Right atrium auricular region (tissue), 2 donors: Measurements from ENCODE around the gene ANAPC10. TPM values are rescaled to one million over a fixed set of nuclear protein-coding genes. Genes with fewer than 3 reads are reported as not detected.
A peak's percentile ranks its signal among the peaks of the same experiment; 100 is the strongest.

Experiments used
- DNase-seq: peaks from one replicate; pipeline ENCODE4 v3.0.0-alpha.2; 2019; ENCODE audit warnings: low spot score
- H3K27ac ChIP-seq, 2 donors: fragments of 200-600 bp; sonication (generic); 1 replicate in 1 of 2; 2 replicates in 1 of 2; pipeline ENCODE4 v1.5.1; 2016 to 2019
- H3K27me3 ChIP-seq, 2 donors: fragments of 200-600 bp; sonication (generic); one replicate each; pipeline versions ENCODE4 v1.5.1 to v1.6.0; 2017 to 2019
- H3K36me3 ChIP-seq: fragments of 200-600 bp; sonication (generic); one replicate; pipeline ENCODE4 v1.5.1; 2016
- H3K4me1 ChIP-seq, 2 donors: fragments of 200-600 bp; sonication (generic); one replicate each; pipeline versions ENCODE4 v1.5.1 to v1.6.0; 2017 to 2019
- H3K4me3 ChIP-seq, 2 donors: fragments of 200-600 bp; sonication (generic); 1 replicate in 1 of 2; 2 replicates in 1 of 2; pipeline ENCODE4 v1.5.1; 2017 to 2019; ENCODE audit warnings: mild to moderate bottlenecking in 1 of 2, moderate library complexity in 1 of 2
- H3K9me3 ChIP-seq, 2 donors: fragments of 200-600 bp; sonication (generic); one replicate each; pipeline ENCODE4 v1.5.1; 2019
- total RNA-seq, 2 donors: library from RNA; depleted of rRNA; stranded (reverse); fragments of >200 nt; gene quantifications; one replicate each; pipeline ENCODE4 v1.1.0, GENCODE V29; 2016
- TF ChIP-seq, protein P1 (sequence below), 2 donors: fragments of 200-600 bp; sonication (generic); IDR thresholded peaks; one replicate each; pipeline ENCODE4 v1.5.1; 2019; ENCODE audit warnings: antibody characterized with exemption in 2 of 2

Gene ANAPC10
- total RNA-seq, 2 donors from 2014 or later, result 15.4 to 20.3 TPM

DNA sequence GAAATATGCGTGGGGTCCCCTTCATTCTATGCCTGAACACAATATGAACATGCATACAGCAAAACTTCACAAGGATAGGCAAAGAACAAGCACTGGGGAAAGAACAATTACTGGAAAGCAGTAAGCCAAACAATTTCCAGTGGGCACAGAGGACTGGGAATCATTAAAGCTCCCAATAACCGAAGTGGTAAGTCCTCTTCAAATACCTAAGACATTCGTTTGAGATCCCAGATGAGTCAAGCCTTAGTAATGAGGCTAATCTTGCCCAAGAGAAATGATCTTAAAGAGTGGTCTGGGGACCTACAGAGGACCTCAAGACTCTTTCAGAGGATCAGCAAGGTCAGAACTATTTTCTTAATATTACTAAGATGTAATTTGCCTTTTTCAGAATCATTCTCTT, 28.6 kb downstream of the ANAPC10 start:
- no peak for DNase-seq
- TF ChIP-seq, protein P1, sequence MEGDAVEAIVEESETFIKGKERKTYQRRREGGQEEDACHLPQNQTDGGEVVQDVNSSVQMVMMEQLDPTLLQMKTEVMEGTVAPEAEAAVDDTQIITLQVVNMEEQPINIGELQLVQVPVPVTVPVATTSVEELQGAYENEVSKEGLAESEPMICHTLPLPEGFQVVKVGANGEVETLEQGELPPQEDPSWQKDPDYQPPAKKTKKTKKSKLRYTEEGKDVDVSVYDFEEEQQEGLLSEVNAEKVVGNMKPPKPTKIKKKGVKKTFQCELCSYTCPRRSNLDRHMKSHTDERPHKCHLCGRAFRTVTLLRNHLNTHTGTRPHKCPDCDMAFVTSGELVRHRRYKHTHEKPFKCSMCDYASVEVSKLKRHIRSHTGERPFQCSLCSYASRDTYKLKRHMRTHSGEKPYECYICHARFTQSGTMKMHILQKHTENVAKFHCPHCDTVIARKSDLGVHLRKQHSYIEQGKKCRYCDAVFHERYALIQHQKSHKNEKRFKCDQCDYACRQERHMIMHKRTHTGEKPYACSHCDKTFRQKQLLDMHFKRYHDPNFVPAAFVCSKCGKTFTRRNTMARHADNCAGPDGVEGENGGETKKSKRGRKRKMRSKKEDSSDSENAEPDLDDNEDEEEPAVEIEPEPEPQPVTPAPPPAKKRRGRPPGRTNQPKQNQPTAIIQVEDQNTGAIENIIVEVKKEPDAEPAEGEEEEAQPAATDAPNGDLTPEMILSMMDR (IDR thresholded peaks at IDR 0.05), result no peak
- Histone ChIP-seq H3K4me3 (no peak overlapping the region), H3K4me1 (no peaks in the 10 kb centered on the region), H3K36me3 (no peaks in the 10 kb centered on the region), H3K27ac (no peak overlapping the region), H3K27me3 (no peaks in the 10 kb centered on the region), H3K9me3 (no peaks in the 10 kb centered on the region)

DNA sequence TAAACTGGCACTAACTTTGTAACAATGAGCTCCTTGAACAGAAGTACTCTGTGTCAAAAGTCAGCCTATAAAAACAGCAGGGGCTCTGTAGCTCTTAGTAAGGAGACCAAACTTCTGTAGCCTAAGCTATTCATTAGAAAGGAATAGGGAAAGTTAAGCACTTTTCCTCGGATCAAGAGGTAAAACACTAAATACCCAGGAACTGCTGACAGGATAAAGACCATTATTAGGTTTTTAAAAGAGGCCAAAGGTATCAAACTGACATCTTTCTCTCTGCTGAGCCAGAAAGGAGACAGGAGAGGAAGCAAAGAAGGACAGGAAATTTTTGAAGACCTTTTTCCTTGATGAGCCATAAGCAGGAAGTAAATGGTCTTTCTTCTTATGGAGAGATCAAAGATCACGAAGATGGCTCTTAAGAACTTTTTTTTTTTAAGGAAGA, 31.9 kb downstream of the ANAPC10 start:
- TF ChIP-seq, protein P1 (IDR thresholded peaks at IDR 0.05), result no peak
- no peak for DNase-seq
- Histone ChIP-seq H3K9me3 (no peaks in the 10 kb centered on the region), H3K27ac (no peak overlapping the region), H3K4me3 (no peak overlapping the region), H3K27me3 (no peaks in the 10 kb centered on the region), H3K36me3 (no peaks in the 10 kb centered on the region), H3K4me1 (no peaks in the 10 kb centered on the region)

DNA sequence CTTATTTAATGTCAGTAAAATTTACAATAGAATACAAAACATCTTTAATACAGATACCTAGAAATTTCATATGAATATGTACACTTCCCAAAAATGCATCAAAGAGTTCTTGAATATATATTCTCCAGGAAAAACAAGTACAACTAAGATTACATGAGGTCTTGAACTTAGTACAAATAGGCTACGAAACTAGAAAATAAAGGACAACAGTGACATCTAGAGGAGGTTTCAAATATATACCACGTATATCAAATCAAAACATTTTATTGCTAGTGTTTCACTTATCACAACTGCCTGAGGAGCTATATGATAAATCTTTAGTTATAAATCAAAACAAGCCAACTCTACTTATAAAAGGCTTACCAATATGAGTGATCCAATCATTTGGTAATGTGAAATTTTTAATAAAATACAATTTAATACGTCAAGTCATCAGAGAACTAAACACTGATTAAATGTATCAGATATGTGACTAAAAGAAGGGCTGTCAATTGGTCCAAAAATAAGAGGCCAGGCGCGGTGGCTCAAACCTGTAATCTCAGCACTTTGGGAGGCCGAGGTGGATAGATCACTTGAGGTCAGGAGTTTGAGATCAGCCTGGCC, 36.6 kb downstream of the ANAPC10 start:
- H3K4me3 ChIP-seq, result no peak overlapping the region
- no peaks in the 10 kb centered on the region for H3K9me3 ChIP-seq
- no peak for DNase-seq
- H3K36me3 ChIP-seq, result no peaks in the 10 kb centered on the region
- TF ChIP-seq, protein P1 (IDR thresholded peaks at IDR 0.05), result peak in 1 of 2 donors; percentile 60
- no peaks in the 10 kb centered on the region for H3K27me3 ChIP-seq
- no peak overlapping the region for H3K27ac ChIP-seq
- H3K4me1 ChIP-seq, result no peaks in the 10 kb centered on the region

DNA sequence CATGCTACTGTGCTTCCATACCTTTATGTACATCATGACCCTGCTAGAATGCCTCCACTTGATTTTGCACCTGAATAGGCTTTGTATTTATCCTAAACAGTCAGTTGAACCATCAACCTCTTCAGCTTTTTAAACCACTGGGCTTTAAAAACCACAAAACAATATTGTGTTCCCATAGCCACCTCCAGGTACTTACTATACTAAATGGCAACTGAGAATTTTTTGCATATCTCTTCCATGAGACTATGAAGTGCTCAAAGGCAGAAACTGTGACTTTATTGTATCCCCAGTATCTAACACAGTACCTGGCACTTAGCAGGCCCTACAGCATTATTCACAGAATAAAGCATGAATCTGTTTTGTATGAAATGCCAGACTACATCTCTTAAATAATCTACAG, 39.7 kb downstream of the ANAPC10 start:
- Histone ChIP-seq H3K4me1 (no peaks in the 10 kb centered on the region), H3K27ac (no peak overlapping the region), H3K4me3 (no peak overlapping the region), H3K36me3 (no peaks in the 10 kb centered on the region), H3K27me3 (no peaks in the 10 kb centered on the region), H3K9me3 (no peaks in the 10 kb centered on the region)
- DNase-seq, result no peak
- TF ChIP-seq, protein P1 (IDR thresholded peaks at IDR 0.05), result no peak

DNA sequence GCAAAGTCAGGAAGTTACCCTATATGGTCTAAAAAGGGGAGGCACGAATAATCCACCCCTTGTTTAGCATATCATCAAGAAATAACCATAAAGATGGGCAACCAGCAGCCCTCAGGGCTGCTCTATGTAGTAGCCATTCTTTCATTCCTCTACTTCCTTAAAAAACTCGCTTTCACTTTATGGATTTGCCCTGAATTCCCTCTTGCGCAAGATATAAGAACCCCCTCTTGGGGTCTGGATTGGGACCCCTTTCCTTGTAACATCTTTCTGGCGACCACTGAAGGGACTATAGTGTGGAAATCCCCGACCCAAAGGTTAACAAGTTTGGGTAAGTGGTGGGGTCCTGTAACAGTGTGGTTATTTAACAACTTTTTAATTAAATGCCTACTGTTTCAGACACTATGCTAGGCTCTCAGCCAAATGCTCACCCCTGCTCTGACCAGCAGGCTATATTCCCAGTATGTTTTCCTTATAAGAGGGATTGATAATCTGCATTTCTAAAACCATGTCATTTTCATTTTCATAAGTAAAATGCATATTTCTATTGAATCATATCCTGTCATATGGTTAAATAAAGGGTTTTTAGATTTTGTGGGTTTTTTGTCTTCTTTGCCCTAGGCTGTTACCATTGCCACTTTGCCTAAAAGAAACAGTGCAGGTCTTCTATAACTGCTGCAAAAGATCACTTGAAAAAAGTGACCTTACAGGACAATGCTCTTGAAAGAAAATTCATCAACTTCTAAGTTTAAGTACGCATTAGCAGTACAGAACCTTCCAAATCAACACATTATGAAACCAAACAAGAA, 41.5 kb downstream of the ANAPC10 start:
- H3K36me3 ChIP-seq, result no peaks in the 10 kb centered on the region
- H3K4me1 ChIP-seq, result no peaks in the 10 kb centered on the region
- no peaks in the 10 kb centered on the region for H3K27me3 ChIP-seq
- H3K27ac ChIP-seq, result no peak overlapping the region
- TF ChIP-seq, protein P1 (IDR thresholded peaks at IDR 0.05), result no peak
- DNase-seq, result no peak
- no peaks in the 10 kb centered on the region for H3K9me3 ChIP-seq
- H3K4me3 ChIP-seq, result no peak overlapping the region
